AG09319 (cell line): ENCODE data around the gene TRAF7.

ENCODE experiments used
- DNase-seq: peaks from one replicate; pipeline ENCODE4 v3.0.0-alpha.2; 2010; ENCODE audit warnings: low read depth; ENCODE audit errors: extremely low read depth
- TF ChIP-seq, protein P1 (sequence below): IDR thresholded peaks from 2 replicates; pipeline ENCODE4 v1.5.1; 2011; ENCODE audit warnings: low read depth, mild to moderate bottlenecking, inconsistent platforms, low read length, moderate library complexity

The TRAF7 gene

DNA sequence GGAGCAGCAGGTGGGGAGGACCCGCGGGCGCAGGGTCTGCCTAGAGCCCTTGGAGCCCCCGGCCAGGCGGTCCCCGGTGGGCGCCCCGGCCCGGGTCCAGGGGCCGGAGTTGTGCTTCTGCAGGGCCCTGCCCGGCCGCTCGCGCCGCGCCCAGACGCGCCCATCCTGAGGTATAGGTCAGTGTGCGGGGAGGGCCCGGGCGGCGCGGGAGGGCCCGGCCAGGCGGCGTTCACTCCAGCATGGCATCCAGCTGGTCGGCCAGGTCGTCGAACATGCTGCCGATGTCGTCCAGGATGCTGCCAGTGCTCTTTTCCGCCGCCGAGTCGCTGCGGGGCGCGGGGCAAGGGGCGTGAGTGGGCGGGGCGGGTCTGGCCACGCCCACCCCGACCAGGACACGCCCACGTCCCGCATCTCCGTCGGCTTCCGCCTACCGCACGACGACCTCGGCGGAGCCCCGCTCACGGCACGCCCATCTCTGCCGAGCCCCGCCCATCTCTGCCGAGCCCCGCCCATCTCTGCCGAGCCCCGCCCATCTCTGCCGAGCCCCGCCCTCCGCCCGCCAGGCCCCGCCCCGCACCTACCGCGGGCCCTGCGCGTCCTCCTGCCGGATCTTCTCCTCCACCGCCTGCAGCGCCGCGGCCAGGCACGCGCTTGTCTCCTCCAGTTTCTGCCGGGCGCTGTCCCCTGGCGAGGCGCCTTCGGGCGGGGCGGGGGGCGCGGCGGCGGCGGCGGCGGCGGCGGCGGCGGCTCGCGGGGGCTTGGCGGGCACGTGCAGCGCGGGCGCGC, 22.9 kb downstream of the TRAF7 start:
- no peak for DNase-seq
- TF ChIP-seq, protein P1, sequence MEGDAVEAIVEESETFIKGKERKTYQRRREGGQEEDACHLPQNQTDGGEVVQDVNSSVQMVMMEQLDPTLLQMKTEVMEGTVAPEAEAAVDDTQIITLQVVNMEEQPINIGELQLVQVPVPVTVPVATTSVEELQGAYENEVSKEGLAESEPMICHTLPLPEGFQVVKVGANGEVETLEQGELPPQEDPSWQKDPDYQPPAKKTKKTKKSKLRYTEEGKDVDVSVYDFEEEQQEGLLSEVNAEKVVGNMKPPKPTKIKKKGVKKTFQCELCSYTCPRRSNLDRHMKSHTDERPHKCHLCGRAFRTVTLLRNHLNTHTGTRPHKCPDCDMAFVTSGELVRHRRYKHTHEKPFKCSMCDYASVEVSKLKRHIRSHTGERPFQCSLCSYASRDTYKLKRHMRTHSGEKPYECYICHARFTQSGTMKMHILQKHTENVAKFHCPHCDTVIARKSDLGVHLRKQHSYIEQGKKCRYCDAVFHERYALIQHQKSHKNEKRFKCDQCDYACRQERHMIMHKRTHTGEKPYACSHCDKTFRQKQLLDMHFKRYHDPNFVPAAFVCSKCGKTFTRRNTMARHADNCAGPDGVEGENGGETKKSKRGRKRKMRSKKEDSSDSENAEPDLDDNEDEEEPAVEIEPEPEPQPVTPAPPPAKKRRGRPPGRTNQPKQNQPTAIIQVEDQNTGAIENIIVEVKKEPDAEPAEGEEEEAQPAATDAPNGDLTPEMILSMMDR, result no peak

DNA sequence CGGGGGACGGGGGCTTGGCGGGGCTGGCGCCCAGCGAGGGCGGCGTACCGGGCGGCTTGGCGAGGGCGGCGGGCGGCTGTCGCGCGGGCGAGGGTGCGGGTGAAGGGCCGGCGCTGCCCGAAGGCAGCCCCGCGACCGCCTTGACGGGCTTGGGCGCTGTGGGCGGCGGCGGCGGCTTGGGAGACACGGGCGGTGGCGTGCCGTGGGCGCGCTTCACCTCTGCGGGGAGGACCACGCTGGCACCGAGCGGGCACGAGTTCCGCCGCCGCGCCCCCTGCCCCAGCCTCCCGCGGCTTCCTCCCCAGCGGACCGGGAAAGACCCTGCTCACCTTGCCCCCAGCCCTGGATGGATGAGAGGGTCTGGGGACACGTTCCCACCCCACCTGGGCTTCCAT, 23.5 kb downstream of the TRAF7 start:
- TF ChIP-seq, protein P1, result no peak
- no peak for DNase-seq

DNA sequence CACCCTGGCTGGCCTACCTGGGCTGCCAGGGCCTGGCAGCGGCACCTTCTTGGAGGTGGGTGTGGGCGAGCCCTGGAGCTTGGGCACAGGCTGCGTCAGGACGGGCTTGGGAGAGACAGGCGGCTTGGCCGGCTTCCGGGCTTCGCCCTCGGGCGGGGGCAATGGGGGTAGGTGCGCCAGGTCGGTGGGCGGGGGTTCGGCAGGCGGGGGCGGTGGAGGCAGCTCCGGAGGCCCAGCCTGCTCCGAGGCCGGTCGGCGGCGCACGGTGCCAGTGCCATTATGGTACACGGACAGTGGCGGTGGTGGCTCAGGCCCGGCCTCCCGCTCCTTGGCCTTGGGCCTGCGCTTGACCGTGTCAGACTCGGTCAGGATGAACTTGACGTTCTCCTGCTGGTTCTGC, 24.0 kb downstream of the TRAF7 start:
- TF ChIP-seq, protein P1, result no peak
- DNase-seq, result no peak

DNA sequence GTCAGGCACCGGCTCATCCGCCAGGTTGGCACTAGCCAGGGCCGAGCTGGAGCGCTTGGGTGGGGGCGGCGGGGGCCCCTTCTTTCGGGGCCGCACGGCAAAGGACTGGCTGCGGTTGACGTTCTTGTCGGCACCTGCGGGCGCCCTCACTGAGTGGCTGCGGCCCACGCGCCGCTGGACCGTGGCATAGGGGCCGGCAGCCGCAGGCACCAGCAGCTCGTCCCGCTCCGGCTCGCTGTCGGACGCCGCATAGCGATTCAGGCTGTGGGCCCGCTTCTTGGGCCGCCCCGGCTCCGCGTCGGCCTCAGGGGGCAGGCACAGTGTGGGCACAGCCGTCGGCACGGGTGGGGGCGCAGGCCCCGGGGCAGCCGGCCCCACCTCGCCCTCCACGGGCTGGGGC, 24.9 kb downstream of the TRAF7 start:
- DNase-seq, result no peak
- TF ChIP-seq, protein P1, result no peak

DNA sequence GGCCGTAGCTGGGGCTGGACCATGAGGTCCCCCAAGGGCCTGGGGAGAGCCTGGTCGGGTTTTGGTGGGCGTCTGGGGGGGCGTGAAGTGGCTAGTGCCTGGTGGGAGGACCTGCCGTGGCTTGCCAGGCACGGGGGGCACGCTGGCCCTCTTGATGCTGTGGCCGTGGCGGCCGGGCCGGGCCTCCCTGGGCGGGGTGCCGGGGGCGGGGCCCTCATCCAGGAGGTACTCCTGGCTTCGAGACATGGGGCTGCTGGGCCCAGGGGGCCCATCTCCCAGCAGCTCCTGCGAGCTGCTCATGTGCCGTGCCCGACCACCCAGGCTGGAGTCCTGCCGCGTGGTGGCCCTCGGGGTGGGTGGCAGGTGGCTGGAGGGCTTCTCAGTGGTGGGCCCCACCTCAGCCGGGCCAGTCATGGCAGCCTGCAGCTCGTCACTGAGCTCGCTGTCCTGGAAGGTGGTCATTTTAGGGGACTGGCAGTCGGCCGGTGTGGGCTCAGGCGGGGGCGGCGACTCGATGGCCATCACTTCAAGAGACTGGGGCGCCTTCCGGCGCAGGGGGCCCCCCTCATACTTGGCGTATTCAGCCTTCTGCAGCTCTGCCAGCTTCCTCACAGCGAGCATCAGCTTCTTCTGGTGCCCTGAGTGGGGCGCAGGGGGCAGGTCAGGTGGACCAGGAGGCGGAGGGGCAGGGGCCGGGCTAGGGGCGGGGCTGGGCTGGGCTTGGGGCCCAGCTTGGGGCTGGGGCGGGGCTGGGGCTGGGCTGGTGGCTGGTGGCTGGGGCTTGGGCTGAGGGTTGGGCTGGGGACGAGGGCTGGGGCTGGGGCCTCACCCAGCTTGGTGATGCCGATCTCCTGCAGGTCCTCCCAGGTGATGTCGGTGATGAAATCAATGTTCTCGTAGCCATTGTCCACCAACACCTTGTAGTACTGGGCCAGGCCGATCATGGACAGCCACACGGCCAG, 25.7 kb downstream of the TRAF7 start:
- DNase-seq, result no peak
- TF ChIP-seq, protein P1, result no peak

DNA sequence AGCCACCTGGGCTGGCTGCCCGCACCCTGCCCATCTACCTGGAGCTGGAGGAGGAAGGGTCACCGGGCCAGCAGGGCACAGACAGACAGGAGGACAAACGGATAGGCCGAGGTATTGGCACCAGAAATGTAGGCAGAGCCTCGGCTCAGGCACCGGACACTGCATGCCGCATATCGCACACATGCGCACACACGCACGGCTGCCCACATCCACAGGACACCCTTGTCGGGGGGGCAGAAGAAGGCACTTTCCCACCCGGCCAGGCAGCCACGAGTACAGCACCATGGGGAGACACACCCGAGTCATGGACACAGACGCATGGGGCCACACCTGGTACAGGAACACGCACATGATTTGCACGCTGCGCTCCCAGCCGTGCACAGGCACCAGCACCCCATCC, 26.4 kb downstream of the TRAF7 start:
- TF ChIP-seq, protein P1, result no peak
- DNase-seq, result no peak

DNA sequence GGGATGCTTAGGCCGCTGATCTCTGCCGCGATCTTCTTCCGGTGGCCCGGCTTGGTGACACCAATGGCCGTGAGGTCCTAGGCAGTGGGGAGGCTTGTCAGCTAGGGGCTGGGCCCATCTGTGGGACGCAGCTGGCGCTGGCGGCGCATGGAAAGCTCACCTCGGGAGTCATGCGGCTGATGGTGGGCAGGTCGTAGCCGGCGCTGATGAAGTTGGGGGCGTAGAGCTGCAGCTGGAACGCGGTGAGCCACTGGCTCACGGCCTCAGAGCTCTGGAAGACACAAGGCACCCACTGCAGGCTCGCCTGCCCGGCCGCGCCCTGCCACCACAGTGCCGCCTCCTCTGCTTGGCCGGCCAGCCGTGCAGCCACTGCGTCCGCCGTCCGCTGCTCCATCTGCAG, 28.1 kb downstream of the TRAF7 start:
- TF ChIP-seq, protein P1, result no peak
- no peak for DNase-seq
